Femur (tissue), 1 donor: ENCODE measurements around the gene SPACDR.
"Not testable (repeated sequence)": the region's sequence is repeated elsewhere in the genome, so short reads cannot be mapped to it uniquely, and the experiment has no call there.

Experiments
- DNase-seq: peaks from one replicate; pipeline ENCODE4 v3.0.0-alpha.2; 2017

SPACDR gene

DNA sequence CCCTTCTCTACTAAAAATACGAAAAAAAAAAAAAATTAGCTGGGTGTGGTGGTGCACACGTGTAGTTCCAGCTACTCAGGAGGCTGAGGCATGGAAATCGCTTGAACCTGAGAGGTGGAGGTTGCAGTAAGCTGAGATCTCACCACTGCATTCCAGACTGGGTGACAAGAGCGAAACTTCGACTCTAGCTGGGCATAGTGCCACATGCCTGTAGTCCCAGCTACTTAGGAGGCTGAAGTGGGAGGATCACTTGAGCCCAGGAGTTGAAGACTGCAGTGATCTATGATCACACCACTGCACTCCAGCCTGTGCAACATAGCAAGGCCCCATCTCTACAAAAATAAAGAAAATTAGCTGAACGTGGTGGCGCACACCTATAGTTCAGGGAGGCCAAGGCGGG is 1.2 kb upstream of the SPACDR start:
- no peak for DNase-seq

DNA sequence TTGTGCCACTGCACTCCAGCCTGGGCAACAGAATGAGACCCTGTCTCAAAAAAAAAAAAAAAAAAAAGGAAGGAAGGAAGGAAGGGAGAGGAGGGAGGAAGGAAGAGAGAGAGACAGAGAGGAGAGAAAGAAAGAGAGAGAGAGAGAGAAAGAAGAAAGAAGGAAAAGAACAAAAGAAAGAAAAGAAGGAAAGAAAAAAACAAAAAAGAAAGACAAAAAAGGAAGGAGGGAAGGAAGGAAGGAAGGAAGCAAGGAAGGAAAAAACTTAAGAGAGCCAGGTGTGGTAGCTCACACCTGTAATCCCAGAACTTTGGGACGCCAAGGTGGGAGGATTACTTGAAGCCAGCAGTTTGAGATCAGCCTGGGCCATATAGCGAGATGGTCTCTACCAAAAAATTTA is 731 bp upstream of the SPACDR start:
- no peak for DNase-seq

DNA sequence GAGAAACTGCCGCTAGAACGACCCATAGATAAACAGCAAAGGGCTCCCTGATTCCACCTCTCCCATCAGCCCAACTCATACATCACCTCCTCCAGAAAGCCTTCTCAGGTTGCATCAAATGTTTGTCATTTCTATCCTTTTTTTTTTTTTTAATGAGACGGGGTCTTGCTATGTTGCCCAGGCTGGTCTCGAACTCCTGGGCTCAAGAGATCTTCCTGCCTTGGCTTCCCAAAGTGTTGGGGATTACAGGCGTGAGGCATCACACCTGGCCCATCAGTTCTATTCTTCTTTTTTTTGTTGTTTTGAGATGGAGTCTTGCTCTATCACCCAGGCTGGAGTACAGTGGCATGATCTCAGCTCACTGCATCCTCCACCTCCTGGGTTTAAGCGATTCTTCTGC is 7.0 kb downstream of the SPACDR start:
- DNase-seq, result no peak

DNA sequence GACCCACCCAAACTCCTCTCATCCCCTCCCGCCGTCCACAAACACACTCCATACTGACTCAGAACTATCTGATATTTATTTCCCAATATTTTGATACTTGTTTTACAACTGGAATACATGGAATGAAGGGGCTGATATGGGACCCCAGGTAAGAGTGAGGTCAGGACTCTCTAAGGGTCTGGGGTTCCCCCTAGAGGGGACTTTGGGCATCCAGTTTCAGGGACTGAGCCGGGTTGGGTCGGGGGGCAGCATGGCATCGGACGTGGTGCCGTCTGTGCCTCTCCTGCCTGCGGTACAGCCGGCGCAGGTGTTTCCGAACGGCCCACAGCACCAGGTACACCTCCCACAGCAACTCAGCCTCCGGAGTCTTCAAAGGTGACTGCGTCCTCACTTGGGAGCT is 7.5 kb downstream of the SPACDR start:
- DNase-seq, result no peak

DNA sequence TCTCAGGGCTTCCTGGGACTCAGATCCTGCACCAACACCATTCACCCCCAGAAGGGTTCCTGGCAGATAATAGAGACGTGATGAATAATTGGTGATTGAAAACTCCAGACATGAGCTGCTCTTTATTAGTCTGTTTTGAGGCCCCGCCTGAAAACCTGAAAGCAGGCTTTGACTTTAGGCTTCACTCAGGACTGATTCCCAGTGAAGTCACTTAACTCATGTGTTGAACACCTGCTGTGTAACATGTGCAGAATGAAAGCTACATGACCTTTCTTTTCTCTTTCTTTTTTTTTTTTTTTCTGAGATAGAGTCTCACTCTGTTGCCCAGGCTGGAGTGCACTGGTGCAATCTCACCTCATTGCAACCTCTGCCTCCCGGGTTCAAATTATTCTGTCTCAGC is 8.9 kb downstream of the SPACDR start:
- DNase-seq, result no peak

- not testable (repeated sequence) for DNase-seq
Observed at GRCh38 chr7:100453854-100454253, 10.2 kb downstream of the SPACDR start.

GRCh38 chr7:100452513-100452912 is 11.5 kb downstream of the SPACDR start:
- no peak for DNase-seq

DNA sequence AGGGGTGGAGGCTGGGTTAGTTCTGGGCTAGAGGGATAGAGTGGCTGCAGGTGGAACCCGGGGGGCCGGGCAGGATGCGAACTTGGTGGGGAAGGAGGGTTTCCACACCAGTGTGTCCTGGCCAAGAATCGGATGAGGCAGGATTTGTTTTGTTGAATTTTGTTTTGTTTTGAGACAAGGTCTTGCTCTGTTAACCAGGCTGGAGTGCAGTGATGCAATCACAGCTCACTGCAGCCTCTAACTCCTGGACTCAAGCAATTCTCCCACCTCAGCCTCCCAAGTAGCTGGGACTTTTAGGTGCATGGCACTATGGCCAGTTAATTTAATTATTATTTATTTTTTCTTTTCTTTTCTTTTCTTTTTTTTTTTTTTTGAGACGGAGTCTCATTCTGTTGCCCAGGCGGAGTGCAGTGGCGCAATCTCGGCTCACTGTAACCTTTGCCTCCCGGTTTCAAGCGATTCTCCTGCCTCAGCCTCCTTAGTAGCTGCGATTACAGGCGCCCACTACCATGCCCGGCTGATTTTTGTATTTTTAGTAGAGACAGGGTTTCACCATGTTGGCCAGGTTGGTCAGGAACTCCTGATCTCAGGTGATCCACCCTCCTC is 14.8 kb downstream of the SPACDR start:
- no peak for DNase-seq

GRCh38 chr7:100447363-100447762 is 16.7 kb downstream of the SPACDR start:
- not testable (repeated sequence) for DNase-seq

DNA sequence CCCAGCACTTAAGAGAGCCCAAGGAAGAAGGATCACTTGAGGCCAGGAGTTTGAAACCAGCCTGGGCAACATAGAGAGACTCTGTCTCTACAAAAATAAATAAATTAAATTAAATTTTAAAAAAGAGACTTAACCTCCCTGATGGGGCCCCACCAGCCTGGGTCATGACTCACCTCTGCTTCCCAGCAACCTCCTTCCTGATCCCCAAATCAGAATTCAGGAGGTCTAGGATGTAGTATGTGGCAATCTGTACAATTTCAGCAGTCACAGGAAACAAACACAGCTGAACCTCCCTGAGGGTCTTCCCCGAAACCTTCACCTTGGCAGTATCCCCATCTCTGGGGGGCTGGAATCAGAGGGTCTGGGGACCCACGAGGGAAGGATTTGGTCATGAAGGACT is 18.0 kb downstream of the SPACDR start:
- DNase-seq, result no peak

DNA sequence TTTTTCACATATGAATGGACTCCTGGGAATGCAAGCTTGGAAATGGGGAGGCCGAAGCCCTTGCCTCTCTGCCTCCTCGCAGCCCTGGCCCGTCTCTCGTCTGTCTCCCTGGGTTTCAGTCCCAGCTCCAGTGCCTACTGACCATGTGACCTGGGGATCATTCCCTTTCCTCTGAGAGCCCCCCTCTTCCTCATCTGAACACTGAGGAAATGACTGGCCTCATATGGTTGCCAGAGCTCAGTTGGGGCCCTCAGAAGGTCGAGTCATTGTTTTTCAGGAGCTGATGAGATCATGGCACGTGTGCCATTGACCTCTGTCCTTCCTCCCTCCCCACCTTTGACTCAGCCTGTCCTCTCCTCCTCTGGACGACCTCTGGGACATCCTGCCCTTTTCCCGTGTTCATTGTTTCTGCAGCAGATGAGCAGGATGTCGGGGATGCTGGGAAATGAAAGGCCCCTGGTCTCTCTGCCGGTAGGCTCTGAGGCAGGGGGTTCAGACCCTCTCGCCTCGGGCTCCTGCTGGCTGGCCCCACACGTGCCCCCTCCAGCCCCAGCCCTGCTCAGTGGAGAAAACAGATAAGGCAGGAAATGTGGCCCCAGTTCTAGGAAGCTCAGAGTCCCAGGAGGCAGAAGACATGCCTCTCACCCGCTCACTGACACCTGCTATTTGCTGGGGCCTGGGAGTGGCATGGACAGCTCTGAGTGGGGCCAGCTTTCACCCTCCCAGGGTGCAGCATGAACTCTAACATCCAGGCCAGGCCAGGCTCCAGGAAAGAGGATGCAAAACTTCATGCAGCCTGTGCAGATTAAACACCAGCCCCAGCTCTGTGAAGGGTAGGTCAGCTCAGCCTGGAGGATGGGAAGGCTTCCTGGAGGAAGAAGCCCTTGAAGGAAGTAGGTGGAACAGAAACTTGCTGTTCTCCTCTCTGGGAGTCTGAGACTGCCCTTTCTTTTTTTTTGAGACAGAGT is 19.5 kb downstream of the SPACDR start:
- DNase-seq, result no peak

DNA sequence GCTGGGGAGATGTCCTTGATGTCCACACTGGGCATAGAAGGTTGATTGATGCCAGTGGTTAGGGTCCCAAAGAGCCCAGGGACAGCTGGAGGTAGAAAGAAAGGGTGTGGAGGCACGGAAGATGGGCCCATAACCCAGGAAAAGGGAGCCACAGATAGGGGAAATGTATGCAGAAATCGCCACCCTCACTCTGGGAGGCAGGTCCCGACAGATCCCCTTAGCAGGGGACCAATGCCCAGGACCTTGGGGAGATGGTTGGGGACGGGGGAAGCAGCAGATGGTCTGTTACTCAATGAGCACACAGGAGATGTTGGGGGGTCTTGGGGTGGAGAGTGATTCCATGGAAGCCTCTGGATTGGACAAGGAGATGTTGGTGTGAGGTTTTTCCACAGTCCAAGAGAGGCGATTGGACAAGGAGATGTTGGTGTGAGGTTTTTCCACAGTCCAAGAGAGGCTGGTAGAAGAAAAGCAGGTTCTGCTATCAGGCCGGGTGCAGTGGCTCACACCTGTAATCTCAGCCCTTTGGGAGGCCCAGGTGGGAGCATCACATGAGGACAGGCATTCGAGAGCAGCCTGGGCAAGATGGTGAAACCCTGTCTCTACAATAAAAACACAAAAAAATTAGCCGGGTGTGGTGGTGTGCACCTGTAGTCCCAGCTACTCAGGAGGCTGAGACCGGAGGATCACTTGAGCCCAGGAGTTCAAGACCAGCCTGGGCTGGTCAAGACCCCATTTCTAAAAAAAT is 20.8 kb downstream of the SPACDR start:
- DNase-seq, result no peak

- no peak for DNase-seq
Observed at GRCh38 chr7:100441641-100442535, 22.2 kb downstream of the SPACDR start.

GRCh38 chr7:100439244-100439643 is 24.8 kb downstream of the SPACDR start:
- not testable (repeated sequence) for DNase-seq

DNA sequence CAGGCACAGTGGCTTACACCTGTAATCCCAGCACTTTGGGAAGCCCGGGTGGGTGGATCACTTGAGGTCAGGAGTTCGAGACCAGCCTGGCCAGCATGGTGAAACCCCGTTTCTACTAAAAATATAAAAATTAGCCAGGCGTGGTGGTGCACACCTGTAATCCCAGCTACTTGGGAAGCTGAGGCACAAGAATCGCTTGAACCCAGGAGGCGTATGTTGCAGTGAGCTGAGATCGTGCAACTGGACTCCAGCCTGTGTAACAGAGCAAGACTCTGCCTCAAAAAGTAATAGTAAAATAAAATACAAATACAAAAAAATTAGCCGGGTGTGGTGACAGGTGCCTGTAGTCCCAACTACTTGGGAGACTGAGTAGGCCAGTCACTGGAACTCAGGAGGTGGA is 25.3 kb downstream of the SPACDR start:
- not testable (repeated sequence) for DNase-seq

- no peak for DNase-seq
Observed at GRCh38 chr7:100438172-100438571, 25.9 kb downstream of the SPACDR start.

DNA sequence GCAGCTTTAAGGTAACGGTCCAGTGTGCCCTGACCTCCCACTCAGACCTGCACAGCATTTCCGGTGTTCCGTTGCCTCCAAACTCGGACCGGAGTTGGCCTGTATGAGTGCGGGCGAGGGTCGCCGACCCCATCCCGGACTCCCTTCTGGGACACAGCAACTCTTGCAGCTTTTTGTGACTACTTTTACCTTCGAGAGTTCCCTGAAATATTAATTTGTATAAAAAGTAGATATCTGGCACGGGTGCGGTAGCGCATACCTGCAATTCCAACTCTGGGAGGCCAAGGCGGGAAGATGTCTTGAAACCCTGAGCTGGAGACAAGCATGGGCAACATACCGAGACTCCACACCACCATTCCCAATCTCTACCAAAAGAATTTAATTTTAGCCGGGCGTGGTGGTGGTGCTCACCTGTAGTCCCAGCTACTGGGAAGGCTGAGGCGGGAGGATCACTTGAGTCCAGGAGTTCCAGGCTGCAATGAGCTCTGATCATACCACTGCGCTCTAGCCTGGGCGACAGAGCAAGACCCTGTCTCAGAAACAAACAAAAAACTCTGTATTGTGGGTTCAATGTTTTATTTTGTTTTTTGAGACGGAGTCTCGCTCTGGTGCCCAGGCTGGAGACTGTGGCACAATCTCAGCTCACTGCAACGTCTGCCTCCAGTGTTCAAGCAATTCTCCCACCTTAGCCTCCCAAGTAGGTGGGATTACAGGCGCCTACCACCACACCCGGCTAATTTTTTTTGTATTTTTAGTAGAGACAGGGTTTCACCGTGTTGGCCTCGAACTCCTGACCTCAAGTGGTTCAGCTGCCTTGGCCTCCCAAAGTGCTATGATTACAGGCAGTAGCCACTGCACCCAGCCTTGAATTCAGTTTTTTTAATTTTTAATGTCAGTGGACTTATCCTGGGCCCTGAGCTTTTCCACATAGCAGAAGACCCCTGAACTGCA is 26.6 kb downstream of the SPACDR start:
- no peak for DNase-seq

- peak; percentile 60 for DNase-seq
Observed at GRCh38 chr7:100435401-100436304, 28.4 kb downstream of the SPACDR start.

DNA sequence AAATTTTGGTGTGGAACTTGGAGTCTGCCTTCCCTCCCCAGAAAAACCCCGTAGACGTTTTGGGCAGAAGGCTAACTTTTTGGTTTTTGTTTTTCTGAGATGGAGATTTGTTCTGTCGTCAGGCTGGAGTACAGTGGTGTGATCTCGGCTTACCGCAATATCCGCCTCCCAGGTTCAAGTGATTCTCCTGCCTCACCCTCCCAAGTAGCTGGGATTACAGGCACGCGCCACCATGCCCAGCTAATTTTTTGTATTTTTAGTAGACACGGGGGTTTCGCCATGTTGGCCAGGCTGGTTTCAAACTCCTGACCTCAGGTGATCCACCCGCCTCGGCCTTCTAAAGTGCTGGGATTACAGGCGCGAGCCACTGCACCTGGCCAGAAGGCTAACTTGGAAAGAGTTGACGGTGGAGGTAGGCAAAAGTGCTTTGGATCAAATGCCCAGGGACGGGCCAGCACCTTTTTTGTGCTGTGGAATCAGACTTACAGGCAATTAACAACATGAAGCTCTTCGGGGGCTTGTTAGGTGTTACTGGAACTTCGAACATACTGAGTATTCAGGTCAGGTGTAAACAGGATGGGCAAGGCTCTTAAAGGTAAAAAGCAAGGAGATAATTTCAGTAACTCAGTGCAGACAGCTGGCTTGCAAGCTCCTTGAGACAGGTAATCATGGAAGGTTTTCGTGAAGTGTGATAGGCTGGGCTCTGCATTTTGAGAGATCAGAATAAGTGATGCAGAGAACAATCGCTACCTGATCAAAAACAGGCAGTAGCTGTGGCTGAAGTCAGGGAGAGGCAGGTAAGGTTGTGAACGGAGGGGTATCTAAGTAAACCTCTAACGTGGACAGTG is 29.5 kb downstream of the SPACDR start:
- DNase-seq, result no peak
